Left lung (tissue), 10 donors: ENCODE results near the gene LMNTD2. TPM values are rescaled to one million over a fixed set of nuclear protein-coding genes. Genes with fewer than 3 reads are reported as not detected.

ENCODE experiments used
- ATAC-seq: fragments of 200-7000 bp; cut with Tn5 transposase; one replicate; pipeline ENCODE4 v1.9.1; 2020; ENCODE audit warnings: moderate library complexity
- DNase-seq, 4 donors: peaks; one replicate each; pipeline ENCODE4 v3.0.0-alpha.2; 2013 to 2020
- H3K27ac ChIP-seq, 2 donors: fragments of 200-600 bp; sonication (generic) in 1 of 2; one replicate each; pipeline versions ENCODE4 v1.5.0 to v1.8.0; 2020 to 2021
- H3K27me3 ChIP-seq, 2 donors: fragments of 200-600 bp; sonication (generic) in 1 of 2; one replicate each; pipeline versions ENCODE4 v1.5.0 to v1.8.0; 2020 to 2021
- H3K36me3 ChIP-seq, 2 donors: fragments of 200-600 bp; sonication (generic) in 1 of 2; one replicate each; pipeline versions ENCODE4 v1.5.0 to v1.8.0; 2020 to 2021
- H3K4me1 ChIP-seq, 2 donors: fragments of 200-600 bp; one replicate each; pipeline ENCODE4 v1.8.0; 2021
- H3K4me3 ChIP-seq, 2 donors: fragments of 200-600 bp; sonication (generic) in 1 of 2; one replicate each; pipeline versions ENCODE4 v1.5.0 to v1.8.0; 2020 to 2021; ENCODE audit warnings: mild to moderate bottlenecking in 1 of 2
- H3K9me3 ChIP-seq, 2 donors: fragments of 200-600 bp; sonication (generic) in 1 of 2; one replicate each; pipeline versions ENCODE4 v1.5.0 to v1.8.0; 2020 to 2021
- intact Hi-C, 2 donors: fragments of 100-400 bp; cut with DNase I; formaldehyde crosslinking; loops; one replicate each; pipeline versions ENCODE4 v1.11.2 to v1.14.2; 2022
- polyA plus RNA-seq, 6 donors: library from polyadenylated mRNA; unstranded; fragments of 120-200 nt; gene quantifications; one replicate each; pipeline ENCODE4 v1.2.1, GENCODE V29; 2013; ENCODE audit not compliant: insufficient read length in 6 of 6
- total RNA-seq, 2 donors: library from RNA; stranded (reverse); fragmentation: NEBNext Ultra II Directional; extraction: Animal tissue kit (Norgen Biotek cat#: 25700); gene quantifications; one replicate each; pipeline ENCODE4 v1.2.1, GENCODE V29; 2021
- TF ChIP-seq, protein P1 (sequence below), 2 donors: fragments of 200-600 bp; sonication (generic) in 1 of 2; IDR thresholded peaks; one replicate each; pipeline versions ENCODE4 v1.5.0 to v1.8.0; 2021; ENCODE audit warnings: antibody characterized with exemption in 2 of 2
- donor health status: DM: no; HTN: yes; CAD: no.
- donor health status: DM: no; HTN: no; CAD: no.

LMNTD2 gene
- total and polyA plus RNA-seq, 8 donors = 1.6 to 5.2 (median 2.7) TPM

DNA sequence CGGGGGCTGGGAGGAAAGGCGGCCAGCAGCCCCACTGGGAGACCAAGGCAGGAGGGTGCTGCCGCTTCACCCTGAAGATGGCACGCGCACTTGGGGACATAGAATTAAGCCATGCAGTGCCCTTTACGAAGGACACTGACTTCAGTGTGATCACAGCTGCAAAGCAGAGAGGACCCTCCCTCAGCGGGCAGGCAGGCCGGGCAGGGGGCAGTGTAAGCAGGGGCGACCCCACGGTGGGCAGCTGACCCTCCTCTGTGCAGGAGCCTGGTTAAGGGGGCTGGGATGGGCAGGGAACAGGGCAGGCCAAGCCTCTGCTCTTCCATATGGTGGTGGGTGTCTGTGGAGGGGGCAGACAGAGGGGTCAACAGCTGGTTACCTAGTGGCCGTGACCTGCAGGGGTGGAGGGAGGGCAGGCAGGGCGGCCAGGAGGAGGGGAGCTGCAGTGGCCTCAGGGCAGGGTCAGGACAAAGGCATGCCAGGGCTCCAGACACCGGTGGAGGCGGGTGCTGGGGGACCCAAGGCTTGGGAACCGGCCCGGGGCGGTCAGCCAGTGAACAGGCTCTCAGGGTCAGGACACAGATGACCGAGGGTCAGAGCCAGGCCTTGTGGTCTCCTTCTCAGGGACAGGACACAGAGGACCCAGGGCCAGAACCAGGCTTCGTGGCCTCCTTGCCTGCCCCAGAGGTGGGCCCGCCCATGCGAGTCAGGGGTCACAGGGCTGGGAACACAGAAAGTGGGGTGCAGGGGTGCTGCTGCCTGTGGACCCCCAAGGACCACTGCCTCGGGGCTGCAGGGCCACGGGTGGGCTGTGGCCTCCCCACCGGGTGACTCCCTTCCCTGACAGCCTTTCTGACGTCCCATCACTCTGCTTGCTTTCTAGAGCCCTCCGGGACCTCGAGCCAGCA, 7.2 kb downstream of the LMNTD2 start:
- intact Hi-C loops = no loop called here
- ATAC-seq = no peak
- peaks cover 28 to 59% of the 10 kb centered on the region in 2 donors for H3K27me3 ChIP-seq

DNA sequence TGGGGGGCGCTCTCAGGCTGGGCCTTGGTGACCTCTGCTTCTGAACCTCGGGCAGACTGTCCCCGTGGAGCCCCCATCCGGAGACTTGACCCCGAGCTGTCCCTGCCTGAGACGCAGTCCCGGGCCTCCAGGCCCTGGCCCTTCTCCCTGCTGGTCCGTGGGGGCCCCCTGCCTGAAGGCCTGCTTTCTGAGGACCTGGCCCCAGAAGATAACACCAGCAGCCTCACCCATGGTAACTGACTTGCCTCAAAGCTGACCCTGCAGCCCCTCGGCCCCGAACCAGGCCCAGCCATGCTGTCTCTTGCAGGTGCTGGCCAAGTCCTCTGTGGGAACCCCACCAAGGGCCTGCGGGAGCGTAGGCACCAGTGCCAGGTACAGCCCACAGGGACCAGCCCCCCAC, 8.9 kb downstream of the LMNTD2 start:
- TF ChIP-seq, protein P1, sequence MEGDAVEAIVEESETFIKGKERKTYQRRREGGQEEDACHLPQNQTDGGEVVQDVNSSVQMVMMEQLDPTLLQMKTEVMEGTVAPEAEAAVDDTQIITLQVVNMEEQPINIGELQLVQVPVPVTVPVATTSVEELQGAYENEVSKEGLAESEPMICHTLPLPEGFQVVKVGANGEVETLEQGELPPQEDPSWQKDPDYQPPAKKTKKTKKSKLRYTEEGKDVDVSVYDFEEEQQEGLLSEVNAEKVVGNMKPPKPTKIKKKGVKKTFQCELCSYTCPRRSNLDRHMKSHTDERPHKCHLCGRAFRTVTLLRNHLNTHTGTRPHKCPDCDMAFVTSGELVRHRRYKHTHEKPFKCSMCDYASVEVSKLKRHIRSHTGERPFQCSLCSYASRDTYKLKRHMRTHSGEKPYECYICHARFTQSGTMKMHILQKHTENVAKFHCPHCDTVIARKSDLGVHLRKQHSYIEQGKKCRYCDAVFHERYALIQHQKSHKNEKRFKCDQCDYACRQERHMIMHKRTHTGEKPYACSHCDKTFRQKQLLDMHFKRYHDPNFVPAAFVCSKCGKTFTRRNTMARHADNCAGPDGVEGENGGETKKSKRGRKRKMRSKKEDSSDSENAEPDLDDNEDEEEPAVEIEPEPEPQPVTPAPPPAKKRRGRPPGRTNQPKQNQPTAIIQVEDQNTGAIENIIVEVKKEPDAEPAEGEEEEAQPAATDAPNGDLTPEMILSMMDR (IDR thresholded peaks at IDR 0.05) = no peak
- Histone ChIP-seq H3K36me3 (no peaks in the 10 kb centered on the region), H3K4me3 (no peak overlapping the region), H3K27ac (no peak overlapping the region), H3K9me3 (no peaks in the 10 kb centered on the region), H3K27me3 (peaks cover 19 to 42% of the 10 kb centered on the region in 2 donors), H3K4me1 (peaks cover 8 to 23% of the 10 kb centered on the region in 2 donors)
- intact Hi-C loops = no loop called here
- ATAC-seq (no peak), DNase-seq (no peak)

More for the DNA sequence above, 7.2 kb downstream of the LMNTD2 start:
- H3K36me3 ChIP-seq = no peaks in the 10 kb centered on the region
- TF ChIP-seq, protein P1 (IDR thresholded peaks at IDR 0.05) = no peak
- H3K4me3 ChIP-seq = no peak overlapping the region
- no peaks in the 10 kb centered on the region for H3K9me3 ChIP-seq
- peaks cover 8 to 23% of the 10 kb centered on the region in 2 donors for H3K4me1 ChIP-seq
- DNase-seq = no peak
- H3K27ac ChIP-seq = no peak overlapping the region

DNA sequence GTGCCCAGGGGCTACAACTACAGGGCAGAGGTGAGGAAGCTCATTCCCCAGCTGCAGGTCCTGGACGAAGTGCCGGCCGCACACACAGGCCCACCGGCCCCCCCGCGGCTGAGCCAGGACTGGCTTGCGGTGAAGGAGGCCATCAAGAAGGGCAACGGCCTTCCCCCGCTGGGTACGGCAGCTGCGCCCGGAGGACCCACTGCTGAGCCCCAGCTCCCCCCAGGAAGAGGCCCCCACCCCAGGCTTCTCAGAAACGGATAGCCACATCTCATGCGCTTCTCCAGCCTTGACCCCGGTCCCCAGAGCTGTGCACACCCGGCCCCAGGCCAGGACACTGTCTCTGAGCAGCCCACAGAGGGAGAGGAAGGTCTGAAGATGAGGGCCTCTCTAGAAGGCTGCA, 9.4 kb downstream of the LMNTD2 start:
- Histone ChIP-seq H3K27me3 (peaks cover 14 to 37% of the 10 kb centered on the region in 2 donors), H3K9me3 (no peaks in the 10 kb centered on the region), H3K4me3 (no peak overlapping the region), H3K27ac (no peak overlapping the region), H3K4me1 (peaks cover 8 to 20% of the 10 kb centered on the region in 2 donors), H3K36me3 (no peaks in the 10 kb centered on the region)
- TF ChIP-seq, protein P1 (IDR thresholded peaks at IDR 0.05) = no peak
- no peak for DNase-seq
- intact Hi-C loops = no loop called here
- ATAC-seq = no peak

DNA sequence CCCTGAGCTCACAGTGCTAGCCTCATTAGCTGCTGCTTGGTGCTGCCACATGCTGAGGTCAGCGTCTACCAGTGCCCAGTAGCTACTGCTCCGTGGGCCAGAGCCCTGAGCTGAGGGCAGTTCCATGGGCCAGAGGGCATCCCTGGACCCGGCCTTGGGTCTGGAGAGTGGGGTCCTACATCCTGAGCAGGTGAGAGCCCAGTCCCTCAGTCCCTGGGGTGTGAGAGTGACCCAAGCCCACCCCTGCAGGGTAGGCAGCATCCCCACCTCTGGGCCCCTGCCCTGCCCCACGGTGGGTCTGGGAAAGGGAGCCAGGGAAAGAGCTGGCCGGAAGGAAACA, 9.8 kb downstream of the LMNTD2 start:
- intact Hi-C loops = no loop called here
- Histone ChIP-seq H3K4me3 (no peak overlapping the region), H3K9me3 (no peaks in the 10 kb centered on the region), H3K27me3 (peaks cover 11 to 33% of the 10 kb centered on the region in 2 donors), H3K36me3 (no peaks in the 10 kb centered on the region), H3K4me1 (peaks cover 8 to 16% of the 10 kb centered on the region in 2 donors), H3K27ac (no peak overlapping the region)
- DNase-seq (no peak), ATAC-seq (no peak)
- TF ChIP-seq, protein P1 (IDR thresholded peaks at IDR 0.05) = no peak

DNA sequence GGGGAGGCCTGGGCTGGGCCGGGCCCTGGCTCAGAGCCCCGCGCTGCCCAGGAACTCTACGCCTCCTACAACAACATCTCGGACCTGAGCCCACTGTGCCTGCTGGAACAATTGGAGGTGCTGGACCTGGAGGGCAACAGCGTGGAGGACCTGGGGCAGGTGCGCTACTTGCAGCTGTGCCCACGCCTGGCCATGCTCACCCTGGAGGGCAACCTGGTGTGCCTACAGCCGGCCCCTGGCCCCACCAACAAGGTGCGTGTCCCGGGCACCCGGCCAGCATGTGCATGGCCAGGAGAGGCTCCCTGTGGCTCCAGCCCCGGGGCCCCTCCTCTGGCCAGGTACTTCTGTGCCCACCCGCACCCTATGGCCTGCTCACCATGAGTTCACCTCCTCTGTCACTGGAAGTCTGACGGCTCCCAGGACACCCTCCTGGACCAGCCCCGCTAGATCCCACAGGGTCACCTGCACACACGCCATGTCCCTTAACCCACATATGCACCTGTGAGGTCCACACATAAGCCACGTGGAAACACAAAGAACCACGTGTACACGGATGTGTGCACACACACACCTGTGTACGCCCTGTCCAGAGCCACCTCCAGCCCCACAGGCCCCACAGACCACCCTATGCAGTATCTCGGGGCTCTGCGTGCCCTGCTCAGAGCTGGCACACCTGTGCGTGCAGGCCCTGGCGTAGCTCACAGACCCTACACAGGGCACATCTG, 10.4 kb downstream of the LMNTD2 start:
- ATAC-seq = no peak

More for the DNA sequence above, 10.4 kb downstream of the LMNTD2 start:
- no peak for DNase-seq
- no peaks in the 10 kb centered on the region for H3K36me3 ChIP-seq
- intact Hi-C loops = no loop called here
- H3K4me1 ChIP-seq = peaks cover 8 to 11% of the 10 kb centered on the region in 2 donors
- no peak overlapping the region for H3K27ac ChIP-seq
- H3K4me3 ChIP-seq = no peak overlapping the region
- H3K9me3 ChIP-seq = no peaks in the 10 kb centered on the region
- TF ChIP-seq, protein P1 (IDR thresholded peaks at IDR 0.05) = no peak
- peaks cover 6 to 28% of the 10 kb centered on the region in 2 donors for H3K27me3 ChIP-seq
